GM21737 (cell line): ENCODE data around the gene PAPLN.
"Not testable (repeated sequence)": the region's sequence is repeated elsewhere in the genome, so short reads cannot be mapped to it uniquely, and the experiment has no call there.

Source experiments
- ATAC-seq: cut with Tn5 transposase; IDR thresholded peaks from one replicate; pipeline ENCODE4 v1.9.1; 2021; ENCODE audit warnings: mild to moderate bottlenecking, moderate library complexity; ENCODE audit not compliant: unreplicated experiment

PAPLN gene

DNA sequence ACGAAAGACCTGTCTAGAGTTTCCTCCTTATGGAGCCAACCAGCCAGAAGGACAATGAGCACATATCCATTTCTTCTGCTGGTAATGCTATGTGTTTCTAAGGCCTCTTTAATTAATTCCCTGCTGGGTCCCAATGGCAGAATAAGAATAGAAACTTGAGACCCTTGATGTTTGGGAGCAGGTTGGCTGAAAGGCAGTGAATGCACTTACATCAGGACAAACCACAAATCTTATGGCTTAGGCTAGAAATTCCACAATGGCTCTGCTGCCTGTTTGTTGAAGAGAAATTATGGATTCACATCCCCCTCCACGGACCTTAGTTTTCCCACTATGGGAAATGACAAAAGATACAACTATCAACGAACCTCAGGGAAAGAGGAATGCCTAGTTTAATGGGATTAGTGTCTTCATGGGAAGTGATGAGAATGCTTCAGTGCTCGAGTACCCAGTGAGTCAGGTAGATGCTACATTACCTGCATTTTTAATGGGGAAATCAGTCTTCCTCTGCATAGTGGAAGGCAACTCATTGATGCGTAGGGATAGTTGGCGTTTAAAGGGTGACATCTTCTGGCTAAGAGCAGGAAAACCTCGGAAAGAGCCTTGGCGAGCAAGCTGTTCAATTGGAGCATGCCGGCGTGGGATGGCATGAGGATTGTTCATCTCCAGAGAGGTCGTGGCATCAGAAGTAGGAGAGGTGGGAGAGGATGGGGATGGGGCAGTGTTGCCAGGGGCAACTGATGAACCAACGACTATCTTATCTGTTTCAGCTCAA lies 46.5 kb downstream of the PAPLN start:
- no peak for ATAC-seq

GRCh38 chr14:73285979-73286378 lies 48.7 kb downstream of the PAPLN start:
- no peak for ATAC-seq

- no peak for ATAC-seq
Observed at GRCh38 chr14:73286598-73286997, 49.3 kb downstream of the PAPLN start.

DNA sequence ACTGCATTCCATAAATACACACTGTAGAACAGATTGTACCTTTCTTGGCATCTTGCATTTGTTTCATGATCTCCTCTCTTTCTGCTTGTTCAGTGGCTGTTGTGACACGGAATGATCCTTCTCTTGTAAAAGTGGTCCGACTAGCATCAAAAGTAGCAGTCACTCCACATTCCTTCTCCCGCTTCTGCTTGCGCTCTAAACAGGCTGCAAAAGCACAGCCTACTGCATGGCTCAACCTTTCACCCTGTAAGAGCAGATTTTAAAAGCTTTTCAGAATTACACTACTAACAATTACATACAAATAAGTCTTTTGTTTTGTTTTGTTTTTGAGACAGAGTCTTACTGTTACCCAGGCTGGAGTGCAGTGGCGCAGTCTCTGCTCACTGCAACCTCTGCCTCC lies 49.8 kb downstream of the PAPLN start:
- ATAC-seq: no peak

DNA sequence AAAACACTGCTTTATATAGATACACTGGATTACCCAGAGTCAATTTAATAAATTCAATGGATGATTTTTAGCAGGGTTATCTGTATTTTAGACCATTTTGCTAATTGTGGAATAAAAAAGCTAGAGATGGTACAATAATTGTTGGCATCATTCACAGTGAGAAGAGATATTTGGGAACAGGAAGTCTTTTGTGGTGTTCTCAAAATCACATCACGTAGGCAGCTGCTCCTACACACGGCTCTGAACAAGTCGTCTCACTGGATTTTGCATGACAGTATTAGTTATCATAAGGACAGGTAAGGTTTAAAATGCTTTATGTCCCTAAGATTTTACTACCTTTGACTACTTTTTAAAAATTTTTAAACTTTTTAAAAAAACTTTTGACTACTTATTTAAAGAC lies 52.0 kb downstream of the PAPLN start:
- ATAC-seq: no peak

- ATAC-seq: no peak
Observed at GRCh38 chr14:73289729-73290128, 52.4 kb downstream of the PAPLN start.

DNA sequence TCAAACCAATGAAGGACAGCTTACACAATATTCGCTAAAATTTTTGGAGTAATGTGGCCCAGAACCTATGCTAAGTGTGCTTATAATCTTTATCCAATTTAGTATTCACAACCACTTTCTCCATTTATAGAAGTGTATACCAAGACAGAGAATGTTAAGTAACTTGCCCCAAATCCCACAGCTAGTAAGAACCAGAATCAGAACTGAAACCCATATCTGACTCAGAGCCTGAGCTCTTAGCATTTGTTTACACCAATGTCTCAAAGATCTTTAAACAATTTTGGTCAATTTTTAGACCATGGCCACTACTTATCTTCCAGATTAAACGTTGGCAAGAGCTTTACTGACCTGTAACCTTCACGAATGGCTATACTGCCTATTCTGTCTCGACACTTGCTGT lies 53.0 kb downstream of the PAPLN start:
- ATAC-seq: peak; percentile 50

- ATAC-seq: no peak
Observed at GRCh38 chr14:73293782-73294781, 56.8 kb downstream of the PAPLN start.

DNA sequence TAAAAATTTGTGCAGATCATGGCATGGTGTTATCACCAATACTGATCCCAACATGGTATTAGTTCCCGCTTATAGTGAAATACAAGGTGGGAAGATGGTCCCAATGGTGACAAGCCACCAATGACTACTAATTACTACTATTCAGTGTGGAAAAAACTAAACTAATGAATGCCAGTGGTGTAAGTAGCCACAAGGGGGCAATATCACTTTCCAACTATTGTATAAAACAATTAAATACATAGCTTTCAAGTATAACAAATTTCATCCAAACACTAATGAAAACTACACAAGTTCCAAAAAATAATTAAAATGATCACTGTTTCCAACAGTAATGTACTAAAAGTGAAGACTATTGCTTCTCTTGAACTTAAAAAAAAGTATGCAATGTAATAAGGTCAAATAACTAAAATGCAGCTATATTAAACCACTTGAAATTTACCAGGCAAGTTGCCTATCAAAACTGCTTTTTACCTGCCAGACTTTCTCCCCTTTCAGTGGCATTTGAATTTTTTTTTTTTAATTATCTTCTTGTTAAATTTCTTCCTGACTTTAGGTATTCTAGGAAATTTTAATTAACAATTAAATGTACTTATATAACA lies 58.0 kb downstream of the PAPLN start:
- ATAC-seq: no peak

DNA sequence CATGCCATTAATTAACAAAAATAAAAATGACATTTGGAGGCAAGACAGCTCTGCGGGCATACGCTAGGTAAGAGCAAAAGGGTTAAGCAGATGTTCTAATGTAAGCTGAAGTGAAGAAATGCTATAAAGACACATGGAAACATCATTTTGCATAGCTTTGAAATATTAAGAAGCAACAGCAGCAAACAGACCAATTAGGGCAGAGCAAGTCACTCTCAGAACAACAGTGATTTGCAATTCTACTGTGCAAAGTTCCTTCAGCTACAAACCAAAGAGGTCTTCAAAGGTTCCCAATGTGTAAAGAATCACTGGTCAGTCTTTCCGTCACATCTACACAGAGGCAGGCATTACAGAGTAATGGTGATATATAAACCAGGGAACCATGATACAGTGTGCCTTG lies 68.2 kb downstream of the PAPLN start:
- ATAC-seq: no peak

DNA sequence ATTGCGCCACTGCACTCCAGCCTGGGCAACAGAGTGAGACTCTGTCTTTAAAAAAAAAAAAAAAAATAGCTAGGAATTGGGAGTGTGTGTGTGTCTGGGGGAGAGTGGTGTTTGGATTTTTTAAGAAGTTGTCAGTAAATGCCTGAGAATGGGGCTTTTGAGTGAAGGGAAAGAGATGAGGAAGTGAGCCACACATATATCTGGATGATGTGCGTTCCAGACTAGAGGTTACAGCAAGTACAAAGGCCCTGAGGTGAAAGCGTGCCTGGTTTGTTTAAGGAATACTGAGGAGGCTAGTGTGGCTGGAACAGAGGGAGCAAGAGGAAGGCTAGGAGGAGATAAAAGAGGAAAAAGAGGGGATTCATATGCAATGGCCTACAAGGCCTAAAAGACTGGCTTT lies 70.0 kb downstream of the PAPLN start:
- ATAC-seq: no peak

- ATAC-seq: not testable (repeated sequence)
Observed at GRCh38 chr14:73309207-73309606, 71.9 kb downstream of the PAPLN start.

DNA sequence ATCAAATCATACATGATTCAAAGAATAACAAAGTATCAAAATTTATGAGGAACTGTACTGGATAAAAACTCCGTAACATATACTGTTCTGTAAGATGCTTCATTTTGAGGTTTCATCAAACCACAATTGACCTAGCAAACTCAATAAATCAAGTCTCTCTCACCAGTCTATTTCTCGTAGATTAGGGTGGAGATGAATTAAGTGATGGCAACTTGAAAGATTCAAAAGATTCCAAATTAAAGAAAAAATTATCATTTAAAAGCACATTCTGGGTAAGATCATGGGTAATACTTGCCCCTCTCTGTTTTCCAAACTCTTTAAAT lies 74.4 kb downstream of the PAPLN start:
- ATAC-seq: no peak

- ATAC-seq: no peak
Observed at GRCh38 chr14:73312687-73313086, 75.4 kb downstream of the PAPLN start.

- no peak for ATAC-seq
Observed at GRCh38 chr14:73313151-73313550, 75.8 kb downstream of the PAPLN start.

DNA sequence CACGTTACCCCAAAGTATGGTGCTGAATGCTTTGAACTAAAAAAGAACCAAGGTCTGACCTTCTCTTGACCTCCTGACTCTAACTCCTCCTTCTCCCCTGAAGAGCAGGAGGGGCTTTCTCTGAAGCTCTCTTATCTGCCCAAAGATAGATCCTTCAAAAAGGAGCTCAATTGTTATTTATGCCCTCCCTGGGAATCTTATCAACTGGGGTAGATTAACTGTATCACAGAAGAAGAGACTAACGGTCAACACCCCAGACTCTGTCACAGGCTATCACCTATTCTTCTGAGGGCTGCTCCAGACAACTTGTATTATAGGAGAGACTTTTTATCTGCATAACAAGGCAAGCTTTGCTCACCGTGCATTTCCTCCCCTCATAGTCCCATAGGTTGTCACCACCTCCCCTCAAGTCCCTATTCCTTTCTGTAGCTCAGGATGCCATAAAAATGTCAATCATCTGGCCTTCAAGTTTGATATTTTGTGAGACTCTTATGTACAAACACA lies 86.6 kb downstream of the PAPLN start:
- no peak for ATAC-seq
